ENCODE measurements around the gene SLX4IP.

SLX4IP gene

DNA sequence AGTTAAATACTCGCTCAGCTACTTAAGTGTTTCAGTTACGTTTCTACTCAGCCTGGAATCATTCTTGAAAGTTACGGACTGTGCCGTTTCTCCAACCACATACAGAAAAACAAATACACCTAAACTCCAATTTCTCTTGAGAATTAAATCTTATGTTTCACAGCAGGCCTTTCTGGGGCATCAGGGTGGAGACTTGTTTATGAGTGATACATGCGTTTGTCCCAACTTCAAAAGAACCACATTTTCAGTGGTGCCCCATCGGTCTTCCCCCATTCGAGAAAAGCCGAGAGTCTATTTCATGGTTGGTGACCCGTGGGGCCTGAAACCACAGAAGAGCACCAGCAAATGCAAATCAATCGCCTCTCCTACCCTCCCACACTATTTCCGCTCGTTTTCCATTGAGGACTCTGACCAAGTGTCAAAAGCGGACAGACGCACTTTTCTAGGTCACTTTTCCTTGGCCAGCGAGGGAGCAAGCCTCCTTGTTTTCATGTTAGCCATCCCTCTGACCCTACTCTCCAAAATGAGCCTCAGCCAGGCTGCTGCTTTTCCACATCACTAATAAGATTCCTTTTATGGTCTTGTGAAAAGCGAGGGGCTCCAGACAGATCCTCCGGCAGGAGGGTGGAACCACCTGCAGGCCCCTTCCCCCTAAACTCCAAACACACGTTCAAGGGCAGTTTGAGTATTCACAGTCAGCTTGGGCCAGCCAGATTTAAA lies 235.6 kb downstream of the SLX4IP start:
- no peak for DNase-seq

- peak; percentile 5 for DNase-seq
Measured at GRCh38 chr20:10671221-10671918, 236.3 kb downstream of the SLX4IP start.

DNA sequence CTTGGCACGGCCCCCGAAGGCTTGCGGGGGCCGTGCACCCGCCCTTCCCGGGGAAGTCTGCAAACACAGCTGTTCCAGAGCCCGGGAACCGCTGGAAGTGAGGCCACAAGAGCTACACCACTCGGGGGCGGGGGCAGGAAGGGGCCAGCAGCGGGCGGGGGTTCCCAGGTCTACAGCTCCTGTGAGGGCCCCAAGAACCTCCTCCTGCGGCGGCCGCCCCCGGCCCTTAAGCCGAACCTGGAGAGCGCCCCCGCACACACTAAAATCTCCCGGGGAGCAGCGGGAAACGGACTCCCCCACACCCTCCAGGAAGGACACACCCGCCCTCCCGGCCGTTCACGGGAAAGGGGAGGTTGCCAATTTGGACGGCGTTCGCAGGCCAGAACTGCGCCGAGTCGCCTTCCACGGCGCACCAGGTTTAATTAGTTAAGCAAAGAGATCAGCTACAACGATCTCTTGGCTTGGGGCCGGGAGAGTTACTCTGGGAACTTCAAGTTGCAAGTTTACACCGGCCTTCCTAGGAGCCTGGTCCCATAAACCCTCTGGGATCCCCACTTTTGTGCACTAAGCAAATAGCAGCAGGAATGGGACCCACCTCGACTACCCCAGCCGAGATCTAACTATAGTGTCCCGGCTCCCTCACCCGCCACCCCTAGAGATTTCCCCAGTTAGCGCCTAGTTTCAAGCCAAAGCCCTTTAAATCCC lies 237.0 kb downstream of the SLX4IP start:
- no peak for DNase-seq

DNA sequence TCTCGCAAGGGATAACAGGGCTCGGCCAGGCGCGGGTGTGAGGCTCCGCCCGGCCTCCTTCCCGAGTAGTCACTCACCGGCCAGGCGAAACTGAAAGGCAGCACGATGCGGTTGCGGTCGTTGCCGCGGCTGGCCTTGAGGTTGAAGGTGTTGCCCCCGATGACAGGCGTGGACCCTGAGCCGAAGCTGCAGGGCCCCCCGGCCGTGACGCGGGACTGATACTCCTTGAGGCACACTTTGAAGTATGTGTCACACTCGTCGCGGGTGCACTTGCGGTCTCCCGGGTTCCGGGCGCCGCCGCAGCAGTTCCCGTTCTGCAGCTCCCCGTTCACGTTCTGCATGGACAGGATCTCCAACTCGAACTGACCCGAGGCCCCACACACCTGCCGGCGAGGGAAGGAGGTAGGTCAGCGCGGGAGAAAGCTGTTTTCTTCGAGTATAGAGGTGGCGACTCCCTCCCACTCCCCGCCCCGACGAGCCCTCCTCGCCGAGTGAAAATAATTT lies 237.6 kb downstream of the SLX4IP start:
- peak; percentile 10 for DNase-seq

DNA sequence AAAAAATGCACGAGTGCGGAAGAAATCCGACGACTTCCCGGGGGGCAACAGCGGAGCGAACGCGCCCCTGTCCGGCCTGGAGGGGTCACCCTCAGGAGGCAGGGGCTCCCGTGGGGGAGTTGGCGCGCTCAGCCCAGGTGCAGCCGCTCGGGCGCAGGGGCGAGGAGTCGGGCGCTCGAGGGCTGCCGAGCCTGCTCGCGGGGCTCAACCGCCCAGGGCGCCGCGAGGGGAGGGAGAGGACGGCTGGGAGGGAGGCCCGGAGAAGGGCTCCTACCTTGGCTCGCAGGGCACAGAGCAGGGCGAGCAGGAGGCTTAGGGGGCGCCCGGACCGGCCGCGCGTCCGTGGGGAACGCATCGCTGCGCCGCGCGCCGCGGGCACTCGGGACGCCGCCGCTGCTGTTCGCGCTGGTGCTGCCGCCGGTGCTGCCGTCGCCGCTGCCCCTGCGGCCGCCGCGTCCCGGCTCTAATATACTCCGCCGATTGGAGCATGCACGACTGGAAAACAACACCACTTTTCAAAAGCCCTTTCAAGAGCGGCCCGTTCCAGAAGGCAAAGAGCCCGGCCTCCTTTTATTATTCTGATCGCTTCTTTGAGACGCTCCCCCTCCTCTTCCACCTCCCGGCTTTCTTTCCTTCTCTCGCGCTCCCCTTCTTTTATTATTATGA lies 238.2 kb downstream of the SLX4IP start:
- DNase-seq = peak; percentile 43

- peak; percentile 59 for DNase-seq
Measured at GRCh38 chr20:10673842-10674683, 239.0 kb downstream of the SLX4IP start, which contains the start of gene JAG1. Gene JAG1, minus strand, starts transcription at chr20:10673999. Its CDS starts 469 bp downstream, at chr20:10673530.

DNA sequence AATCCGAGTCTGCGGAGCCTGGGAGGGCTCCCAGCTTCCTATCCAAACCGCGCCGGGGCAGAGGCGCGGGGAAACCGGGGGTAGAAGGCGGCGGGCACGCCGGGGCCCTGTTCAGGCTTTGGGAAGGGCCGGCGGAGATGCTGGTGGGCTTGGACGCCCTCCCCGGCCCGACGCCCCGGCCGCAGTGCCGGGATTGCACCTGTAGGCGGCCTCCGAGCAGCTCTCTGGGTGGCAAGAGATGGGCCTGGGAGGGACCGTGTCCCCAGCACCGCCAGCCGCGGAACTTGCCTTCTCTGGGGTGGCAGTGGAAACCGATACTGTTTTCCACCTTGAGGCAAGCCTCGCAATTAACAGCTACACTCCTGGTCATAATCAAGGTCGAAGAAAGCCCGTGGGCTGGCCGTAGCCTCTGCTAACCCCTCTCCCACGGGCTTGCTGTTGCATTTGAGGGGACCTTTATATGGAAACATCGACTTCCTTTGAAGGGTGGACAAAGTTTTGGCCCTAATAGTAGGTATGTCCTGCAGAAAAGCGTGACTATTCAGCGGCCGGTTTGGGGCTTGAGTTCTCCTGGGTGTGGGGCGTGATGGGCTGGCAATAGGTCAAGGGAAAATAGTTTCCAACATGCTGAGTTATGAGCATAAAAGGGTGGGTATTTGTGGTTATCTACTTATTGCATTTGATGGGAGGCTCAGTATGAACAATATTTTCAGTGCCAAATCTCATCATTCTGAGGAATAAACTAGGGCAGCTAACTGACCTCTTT lies 239.8 kb downstream of the SLX4IP start:
- no peak for DNase-seq

DNA sequence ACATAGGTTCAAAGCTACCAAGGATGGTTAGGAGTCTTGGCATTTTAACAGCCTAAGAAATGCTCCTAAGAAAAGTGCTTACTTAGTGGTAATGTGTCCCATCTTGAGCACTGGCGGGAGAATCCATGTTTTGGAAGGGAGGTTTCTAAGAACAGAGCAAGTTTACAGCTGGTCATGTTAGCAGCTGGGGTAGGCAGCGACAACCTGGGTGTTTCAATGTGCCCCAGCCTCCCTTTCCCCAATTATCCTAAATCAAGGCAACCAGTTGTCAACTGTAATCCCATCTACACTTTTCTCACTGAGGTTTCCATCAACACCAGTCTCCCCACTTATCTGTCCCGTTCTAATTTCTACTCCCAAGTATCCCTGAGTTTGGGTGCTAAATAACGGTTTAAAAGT lies 240.3 kb downstream of the SLX4IP start:
- no peak for DNase-seq

- no peak for DNase-seq
Measured at GRCh38 chr20:10676518-10676917, 241.4 kb downstream of the SLX4IP start.
